CD8-positive, alpha-beta memory T cell (primary cell): ENCODE measurements around the gene SRPK2. TPM values are rescaled to one million over a fixed set of nuclear protein-coding genes. Genes with fewer than 3 reads are reported as not detected.
A peak's percentile ranks its signal among the peaks of the same experiment; 100 is the strongest.

Source experiments
- CTCF ChIA-PET: fragments of 350-600 bp; sonication (Branson Sonifier 250); formaldehyde crosslinking; loops from one replicate; lab custom pipeline; 2021; ENCODE audit warnings: antibody characterized with exemption; lab: Charles Lee
- POLR2A ChIA-PET: fragments of 350-600 bp; sonication (Branson Sonifier 250); formaldehyde crosslinking; loops from one replicate; lab custom pipeline; 2021; ENCODE audit warnings: antibody characterized with exemption; lab: Charles Lee
- DNase-seq, 5 donors: peaks; one replicate each; pipeline versions ENCODE4 v3.0.0 to v3.0.0-alpha.2; 2020 to 2022; ENCODE audit warnings: mixed read lengths in 1 of 5
- H3K27ac ChIP-seq: one replicate; pipeline ENCODE4 v1.7.0; 2013; ENCODE audit warnings: low read depth, mild to moderate bottlenecking, low read length, moderate library complexity
- H3K27me3 ChIP-seq: 2 replicates; pipeline ENCODE4 v1.7.0; 2013; ENCODE audit warnings: low read length, mild to moderate bottlenecking; ENCODE audit not compliant: insufficient read depth, poor library complexity, severe bottlenecking
- H3K36me3 ChIP-seq: 2 replicates; pipeline ENCODE4 v1.7.0; 2013; ENCODE audit warnings: mild to moderate bottlenecking, low read length, moderate library complexity; ENCODE audit not compliant: insufficient read depth
- H3K4me1 ChIP-seq: 2 replicates; pipeline ENCODE4 v1.7.0; 2013; ENCODE audit warnings: mild to moderate bottlenecking, low read length, moderate library complexity; ENCODE audit not compliant: insufficient read depth
- H3K4me3 ChIP-seq: 2 replicates; pipeline ENCODE4 v1.7.0; 2013; ENCODE audit warnings: mild to moderate bottlenecking, low read length
- H3K9me3 ChIP-seq: 2 replicates; pipeline ENCODE4 v1.7.0; 2013; ENCODE audit warnings: mild to moderate bottlenecking, low read length
- H3K27ac Mint-ChIP-seq, 8 donors: one replicate each; pipeline ENCODE4 v1.8.0; 2020 to 2021; ENCODE audit warnings: mixed read lengths in 8 of 8, mild to moderate bottlenecking in 6 of 8, inconsistent platforms in 3 of 8, moderate library complexity in 3 of 8
- H3K27me3 Mint-ChIP-seq, 2 donors: one replicate each; pipeline ENCODE4 v1.8.0; 2020 to 2021; ENCODE audit warnings: mixed read lengths in 2 of 2, mild to moderate bottlenecking in 1 of 2, moderate library complexity in 1 of 2
- H3K36me3 Mint-ChIP-seq, 3 donors: one replicate each; pipeline ENCODE4 v1.8.0; 2020 to 2021; ENCODE audit warnings: mixed read lengths in 3 of 3, inconsistent platforms in 1 of 3, mild to moderate bottlenecking in 1 of 3
- H3K4me1 Mint-ChIP-seq, 3 donors: one replicate each; pipeline ENCODE4 v1.8.0; 2020 to 2021; ENCODE audit warnings: mixed read lengths in 3 of 3, inconsistent platforms in 1 of 3, mild to moderate bottlenecking in 1 of 3
- H3K4me3 Mint-ChIP-seq, 7 donors: one replicate each; pipeline ENCODE4 v1.8.0; 2020 to 2021; ENCODE audit warnings: mixed read lengths in 7 of 7, mild to moderate bottlenecking in 6 of 7, moderate library complexity in 4 of 7, inconsistent platforms in 2 of 7
- H3K9me3 Mint-ChIP-seq, 5 donors: one replicate each; pipeline ENCODE4 v1.8.0; 2020 to 2022; ENCODE audit warnings: mixed read lengths in 5 of 5, mild to moderate bottlenecking in 3 of 5, moderate library complexity in 2 of 5, inconsistent platforms in 1 of 5
- polyA plus RNA-seq: library from polyadenylated mRNA; unstranded; fragments of 300-500 nt; fragmentation: Illumina TruSeq; gene quantifications from one replicate; pipeline ENCODE4 v1.2.3, GENCODE V29; 2021
- total RNA-seq, 2 experiments: library from RNA; stranded (reverse); gene quantifications; one replicate each; pipeline ENCODE4 v1.2.3, GENCODE V29; 2021

Gene SRPK2
- total and polyA plus RNA-seq, 3 experiments from 2014 or later, result 40.8 to 59.5 (median 41.3) TPM

- H3K4me3 Mint-ChIP-seq, result no peak overlapping the region
- no peak overlapping the region for H3K4me3 ChIP-seq
- no peaks in the 10 kb centered on the region for H3K36me3 ChIP-seq
- ChIA-PET CTCF (no interaction called here), POLR2A (no interaction called here)
- H3K27me3 ChIP-seq, result no peaks in the 10 kb centered on the region
- no peaks in the 10 kb centered on the region for H3K27me3 Mint-ChIP-seq
- no peaks in the 10 kb centered on the region for H3K9me3 ChIP-seq
- no peaks in the 10 kb centered on the region for H3K4me1 ChIP-seq
- H3K9me3 Mint-ChIP-seq, result no peaks in the 10 kb centered on the region
- no peak overlapping the region for H3K27ac ChIP-seq
- H3K27ac Mint-ChIP-seq, result no peak overlapping the region
- H3K36me3 Mint-ChIP-seq, result peaks cover 4 to 8% (median 5%) of the 10 kb centered on the region in 3 donors
- H3K4me1 Mint-ChIP-seq, result peaks cover 58 to 77% (median 66%) of the 10 kb centered on the region in 3 donors
- no peak for DNase-seq
These were observed 169.6 kb downstream of the SRPK2 start for GRCh38 chr7:105218939-105219770.

- Histone ChIP-seq H3K27me3 (no peaks in the 10 kb centered on the region), H3K4me1 (peaks cover 8% of the 10 kb centered on the region), H3K4me3 (no peak overlapping the region), H3K36me3 (no peaks in the 10 kb centered on the region), H3K9me3 (no peaks in the 10 kb centered on the region), H3K27ac (no peak overlapping the region)
- H3K4me3 Mint-ChIP-seq, result no peak overlapping the region
- CTCF ChIA-PET, result no interaction called here
- POLR2A ChIA-PET, result no interaction called here
- H3K9me3 Mint-ChIP-seq, result no peaks in the 10 kb centered on the region
- no peak for DNase-seq
- H3K27ac Mint-ChIP-seq, result no peak overlapping the region
- H3K4me1 Mint-ChIP-seq, result peaks cover 63 to 83% (median 72%) of the 10 kb centered on the region in 3 donors
- no peaks in the 10 kb centered on the region for H3K27me3 Mint-ChIP-seq
- H3K36me3 Mint-ChIP-seq, result peaks cover 4 to 8% (median 5%) of the 10 kb centered on the region in 3 donors
These were observed 170.5 kb downstream of the SRPK2 start for GRCh38 chr7:105218215-105218614.

GRCh38 chr7:105216786-105217185 lies 171.9 kb downstream of the SRPK2 start:
- Histone ChIP-seq H3K36me3 (no peaks in the 10 kb centered on the region), H3K4me3 (no peak overlapping the region), H3K27me3 (no peaks in the 10 kb centered on the region), H3K9me3 (no peaks in the 10 kb centered on the region), H3K4me1 (peaks cover 10% of the 10 kb centered on the region), H3K27ac (no peak overlapping the region)
- Mint-ChIP-seq H3K27me3 (no peaks in the 10 kb centered on the region), H3K27ac (peak overlapping the region in 1 of 8 donors; percentile 1), H3K36me3 (peaks cover 4 to 8% (median 5%) of the 10 kb centered on the region in 3 donors), H3K4me3 (no peak overlapping the region), H3K4me1 (peaks cover 69 to 88% (median 81%) of the 10 kb centered on the region in 3 donors), H3K9me3 (no peaks in the 10 kb centered on the region)
- ChIA-PET POLR2A (no interaction called here), CTCF (no interaction called here)
- DNase-seq, result no peak

DNA sequence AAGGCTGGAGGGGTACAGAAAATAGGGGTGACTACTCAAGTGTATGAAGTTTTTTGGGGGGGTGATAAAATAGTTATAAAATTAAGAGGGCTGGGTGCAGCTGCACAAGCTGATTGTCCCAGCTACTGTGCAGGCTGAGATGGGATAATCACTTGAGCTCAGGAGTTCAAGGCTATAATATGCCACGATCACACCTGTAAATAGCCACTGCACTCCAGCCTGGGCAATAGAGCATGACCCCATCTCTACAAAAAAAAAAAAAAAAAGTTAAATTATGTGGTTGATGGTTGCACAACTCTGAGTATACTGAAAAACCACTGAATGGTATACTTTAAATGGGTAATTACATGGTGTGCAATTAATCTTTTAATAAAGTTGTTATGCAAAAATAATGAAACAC lies 172.9 kb downstream of the SRPK2 start:
- Histone ChIP-seq H3K4me1 (peaks cover 13% of the 10 kb centered on the region), H3K36me3 (no peaks in the 10 kb centered on the region), H3K27ac (no peak overlapping the region), H3K9me3 (no peaks in the 10 kb centered on the region), H3K27me3 (no peaks in the 10 kb centered on the region), H3K4me3 (no peak overlapping the region)
- H3K9me3 Mint-ChIP-seq, result no peaks in the 10 kb centered on the region
- no peak for DNase-seq
- peaks cover 4 to 8% (median 5%) of the 10 kb centered on the region in 3 donors for H3K36me3 Mint-ChIP-seq
- POLR2A ChIA-PET, result no interaction called here
- no peaks in the 10 kb centered on the region for H3K27me3 Mint-ChIP-seq
- CTCF ChIA-PET, result no interaction called here
- H3K27ac Mint-ChIP-seq, result no peak overlapping the region
- H3K4me3 Mint-ChIP-seq, result no peak overlapping the region
- peaks cover 69 to 90% (median 83%) of the 10 kb centered on the region in 3 donors for H3K4me1 Mint-ChIP-seq

GRCh38 chr7:105215182-105215581 lies 173.5 kb downstream of the SRPK2 start:
- no peaks in the 10 kb centered on the region for H3K27me3 Mint-ChIP-seq
- H3K4me1 ChIP-seq, result peaks cover 19% of the 10 kb centered on the region
- DNase-seq, result no peak
- H3K9me3 ChIP-seq, result no peaks in the 10 kb centered on the region
- no peak overlapping the region for H3K27ac ChIP-seq
- H3K36me3 Mint-ChIP-seq, result peaks cover 4 to 8% (median 5%) of the 10 kb centered on the region in 3 donors
- ChIA-PET CTCF (no interaction called here), POLR2A (interaction anchor here (0.6 kb wide), 1 partner anchor 172 kb away, joined by 5 read pairs; no protein-coding TSS in a partner anchor)
- H3K4me3 ChIP-seq, result no peak overlapping the region
- no peaks in the 10 kb centered on the region for H3K27me3 ChIP-seq
- no peaks in the 10 kb centered on the region for H3K9me3 Mint-ChIP-seq
- peak overlapping the region in 1 of 7 donors; percentile 13 for H3K4me3 Mint-ChIP-seq
- H3K4me1 Mint-ChIP-seq, result peaks cover 72 to 93% (median 85%) of the 10 kb centered on the region in 3 donors
- H3K36me3 ChIP-seq, result no peaks in the 10 kb centered on the region
- peak overlapping the region in 3 of 8 donors; percentile 19 to 54 (median 34) for H3K27ac Mint-ChIP-seq

GRCh38 chr7:105213611-105214010 lies 175.1 kb downstream of the SRPK2 start:
- Histone ChIP-seq H3K27me3 (no peaks in the 10 kb centered on the region), H3K4me1 (peaks cover 23% of the 10 kb centered on the region), H3K4me3 (no peak overlapping the region), H3K9me3 (no peaks in the 10 kb centered on the region), H3K27ac (no peak overlapping the region), H3K36me3 (no peaks in the 10 kb centered on the region)
- Mint-ChIP-seq H3K27me3 (no peaks in the 10 kb centered on the region), H3K4me1 (peaks cover 74 to 95% (median 92%) of the 10 kb centered on the region in 3 donors), H3K27ac (peak overlapping the region in 1 of 8 donors; percentile 28), H3K4me3 (no peak overlapping the region), H3K36me3 (peaks cover 4 to 8% (median 5%) of the 10 kb centered on the region in 3 donors), H3K9me3 (no peaks in the 10 kb centered on the region)
- CTCF ChIA-PET, result no interaction called here
- DNase-seq, result no peak
- POLR2A ChIA-PET, result no interaction called here

DNA sequence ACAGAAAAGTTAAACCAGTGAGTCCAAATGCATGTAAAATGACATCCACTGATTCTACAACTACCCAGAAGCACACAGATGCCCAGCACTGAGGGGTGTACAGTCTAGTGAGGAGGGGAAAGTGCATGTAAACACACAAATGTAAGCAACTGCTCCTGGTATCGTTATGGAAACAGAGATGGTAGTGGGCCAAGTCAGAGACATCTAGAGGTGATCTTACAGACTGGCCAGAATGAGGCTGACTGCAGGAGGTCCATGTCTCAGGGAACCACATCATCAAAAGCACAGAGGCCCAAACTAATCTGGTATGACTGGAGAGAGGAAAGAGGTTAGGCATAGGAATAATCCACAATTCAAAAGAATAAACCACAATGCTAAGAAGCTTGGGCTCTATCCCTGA lies 176.5 kb downstream of the SRPK2 start:
- Mint-ChIP-seq H3K27ac (peak overlapping the region in 2 of 8 donors; percentile 31 to 39), H3K9me3 (no peaks in the 10 kb centered on the region), H3K36me3 (peaks cover 4 to 5% (median 5%) of the 10 kb centered on the region in 3 donors), H3K27me3 (no peaks in the 10 kb centered on the region), H3K4me1 (peaks cover 77 to 96% (median 94%) of the 10 kb centered on the region in 3 donors), H3K4me3 (no peak overlapping the region)
- Histone ChIP-seq H3K4me3 (no peak overlapping the region), H3K9me3 (no peaks in the 10 kb centered on the region), H3K36me3 (no peaks in the 10 kb centered on the region), H3K27ac (no peak overlapping the region), H3K4me1 (peaks cover 23% of the 10 kb centered on the region), H3K27me3 (no peaks in the 10 kb centered on the region)
- POLR2A ChIA-PET, result no interaction called here
- CTCF ChIA-PET, result no interaction called here
- DNase-seq, result no peak

GRCh38 chr7:105210721-105211205 lies 178.0 kb downstream of the SRPK2 start:
- POLR2A ChIA-PET, result no interaction called here
- Histone ChIP-seq H3K4me1 (peaks cover 30% of the 10 kb centered on the region), H3K9me3 (no peaks in the 10 kb centered on the region), H3K36me3 (no peaks in the 10 kb centered on the region), H3K27me3 (no peaks in the 10 kb centered on the region), H3K4me3 (no peak overlapping the region), H3K27ac (no peak overlapping the region)
- H3K4me3 Mint-ChIP-seq, result peak overlapping the region in 2 of 7 donors; percentile 25 to 40
- peaks cover 78 to 98% (median 97%) of the 10 kb centered on the region in 3 donors for H3K4me1 Mint-ChIP-seq
- no peak for DNase-seq
- H3K36me3 Mint-ChIP-seq, result peaks cover 4 to 5% (median 5%) of the 10 kb centered on the region in 3 donors
- H3K9me3 Mint-ChIP-seq, result no peaks in the 10 kb centered on the region
- CTCF ChIA-PET, result interaction anchor here (0.8 kb wide), 1 partner anchor 24 kb away, joined by 3 read pairs; no protein-coding TSS in a partner anchor
- H3K27ac Mint-ChIP-seq, result peak overlapping the region in 6 of 8 donors; percentile 5 to 39 (median 13)
- H3K27me3 Mint-ChIP-seq, result no peaks in the 10 kb centered on the region
